Activated B cell treated with CpG ODN at 0.5 μM for 24 hours (primary cell): ENCODE measurements around the gene HNRNPUL2. TPM values are rescaled to one million over a fixed set of nuclear protein-coding genes. Genes with fewer than 3 reads are reported as not detected.
"Not testable (repeated sequence)": the region's sequence is repeated elsewhere in the genome, so short reads cannot be mapped to it uniquely, and the experiment has no call there.

Experiments used
- ATAC-seq: fragments of 200-7000 bp; cut with Tn5 transposase; one replicate; pipeline ENCODE4 v1.10.0; 2021; ENCODE audit warnings: low read depth, mild to moderate bottlenecking, moderate library complexity
- CTCF ChIA-PET: fragments of 350-600 bp; sonication (Branson Sonifier 250); formaldehyde crosslinking; loops from one replicate; lab custom pipeline; 2021; ENCODE audit warnings: antibody characterized with exemption; lab: Charles Lee
- POLR2A ChIA-PET: fragments of 350-600 bp; sonication (Branson Sonifier 250); formaldehyde crosslinking; loops from one replicate; lab custom pipeline; 2021; ENCODE audit warnings: antibody characterized with exemption; lab: Charles Lee
- DNase-seq: peaks from one replicate; pipeline ENCODE4 v3.0.0; 2022
- H3K27ac Mint-ChIP-seq: one replicate; pipeline ENCODE4 v1.8.0; 2020; ENCODE audit warnings: mixed read lengths
- H3K27me3 Mint-ChIP-seq: one replicate; pipeline ENCODE4 v1.8.0; 2021; ENCODE audit warnings: mixed read lengths
- H3K36me3 Mint-ChIP-seq: one replicate; pipeline ENCODE4 v1.8.0; 2021; ENCODE audit warnings: low read depth, mixed read lengths
- H3K4me1 Mint-ChIP-seq: one replicate; pipeline ENCODE4 v1.8.0; 2021; ENCODE audit warnings: mixed read lengths
- H3K4me3 Mint-ChIP-seq: one replicate; pipeline ENCODE4 v1.8.0; 2020; ENCODE audit warnings: mild to moderate bottlenecking, mixed read lengths
- H3K9me3 Mint-ChIP-seq: one replicate; pipeline ENCODE4 v1.8.0; 2020; ENCODE audit warnings: mixed read lengths
- CTCF ChIP-seq: fragments of 200-600 bp; IDR thresholded peaks from one replicate; pipeline ENCODE4 v1.8.0; 2022; ENCODE audit warnings: antibody characterized with exemption, mild to moderate bottlenecking
- intact Hi-C: fragments of 100-400 bp; cut with micrococcal nuclease; formaldehyde crosslinking; loops from one replicate; pipeline ENCODE4 v1.15.1; 2024
- total RNA-seq: library from RNA; stranded (reverse); gene quantifications from 2 replicates; pipeline ENCODE4 v1.2.3, GENCODE V29; 2022

HNRNPUL2 gene
- total RNA-seq, 1 donor from 2014 or later: 63.9 TPM

GRCh38 chr11:62770778-62771143, 43.5 kb upstream of the HNRNPUL2 start:
- Mint-ChIP-seq H3K27ac (peak overlapping the region; percentile 94), H3K4me1 (peaks cover 28% of the 10 kb centered on the region), H3K9me3 (no peaks in the 10 kb centered on the region), H3K27me3 (no peaks in the 10 kb centered on the region), H3K4me3 (peak overlapping the region; percentile 92), H3K36me3 (peaks cover 32% of the 10 kb centered on the region)
- ChIA-PET POLR2A (interaction anchor here (0.6 to 8.3 kb wide), 19 partner anchors 9 to 179 kb away, joined by 3 to 109 read pairs (median 16); partner anchors contain the start of genes BSCL2, C11orf98, CSKMT and GNG3), CTCF (interaction anchor here (1.3 to 7.5 kb wide), 4 partner anchors 8 to 346 kb away, joined by 3 to 45 read pairs (median 4); partner anchors contain the start of genes TMEM179B and TUT1)
- no peak for TF ChIP-seq CTCF
- intact Hi-C loops: loop anchor here (1.0 kb wide), 6 partner anchors 9 to 71 kb away; partner anchors contain the start of genes HNRNPUL2, NXF1, POLR2G and TMEM179B
- peak; percentile 6 for ATAC-seq
- DNase-seq: no peak

- intact Hi-C loops: loop anchor here (1.0 to 10.0 kb wide), 7 partner anchors 8 to 336 kb away; partner anchors contain the start of genes NXF1, TAF6L, TMEM179B and TUT1
- Mint-ChIP-seq H3K36me3 (peaks cover 22% of the 10 kb centered on the region), H3K4me1 (peaks cover 17% of the 10 kb centered on the region), H3K27ac (peak overlapping the region; percentile 94), H3K4me3 (peak overlapping the region; percentile 97)
- not testable (repeated sequence) for ATAC-seq, H3K9me3 Mint-ChIP-seq, DNase-seq, H3K27me3 Mint-ChIP-seq
- CTCF ChIA-PET: interaction anchor here (2.7 kb wide), 1 partner anchor 25 kb away, joined by 21 read pairs; no protein-coding TSS in a partner anchor
- POLR2A ChIA-PET: interaction anchor here (0.7 to 4.3 kb wide), 26 partner anchors 7 to 1331 kb away, joined by 3 to 78 read pairs (median 6); partner anchors contain the start of genes B3GAT3, BSCL2, C11orf98 and CPSF7
Observed at GRCh38 chr11:62760867-62761227, 33.6 kb upstream of the HNRNPUL2 start.

- no peak for DNase-seq
- H3K36me3 Mint-ChIP-seq: peaks cover 21% of the 10 kb centered on the region
- CTCF ChIA-PET: no interaction called here
- no peak for TF ChIP-seq CTCF
- peaks cover 29% of the 10 kb centered on the region for H3K4me1 Mint-ChIP-seq
- no peak overlapping the region for H3K4me3 Mint-ChIP-seq
- no peaks in the 10 kb centered on the region for H3K9me3 Mint-ChIP-seq
- no peak for ATAC-seq
- no peak overlapping the region for H3K27ac Mint-ChIP-seq
- intact Hi-C loops: no loop called here
- no peaks in the 10 kb centered on the region for H3K27me3 Mint-ChIP-seq
- POLR2A ChIA-PET: interaction anchor here (1.2 to 1.6 kb wide), 4 partner anchors 19 to 166 kb away, joined by 3 to 6 read pairs (median 4); partner anchors contain the start of gene TUT1
Observed at GRCh38 chr11:62757846-62758788, 30.9 kb upstream of the HNRNPUL2 start.

- DNase-seq (no peak), ATAC-seq (no peak)
- peaks cover 19% of the 10 kb centered on the region for H3K4me1 Mint-ChIP-seq
- peak overlapping the region; percentile 51 for H3K4me3 Mint-ChIP-seq
- H3K27me3 Mint-ChIP-seq: no peaks in the 10 kb centered on the region
- intact Hi-C loops: no loop called here
- no peak for TF ChIP-seq CTCF
- H3K27ac Mint-ChIP-seq: peak overlapping the region; percentile 4
- H3K36me3 Mint-ChIP-seq: peaks cover 18% of the 10 kb centered on the region
- CTCF ChIA-PET: interaction anchor here (2.0 to 2.1 kb wide), 2 partner anchors 17 to 31 kb away, joined by 7 to 13 read pairs; no protein-coding TSS in a partner anchor
- POLR2A ChIA-PET: interaction anchor here (0.8 to 5.1 kb wide), 12 partner anchors 14 to 164 kb away, joined by 3 to 193 read pairs (median 40); partner anchors contain the start of genes BSCL2, C11orf98, CSKMT and GANAB
- H3K9me3 Mint-ChIP-seq: no peaks in the 10 kb centered on the region
Observed at GRCh38 chr11:62755086-62755615, 27.9 kb upstream of the HNRNPUL2 start.
